Inflammatory macrophage treated with lipopolysaccharide for 1 hour (primary cell): ENCODE results near the gene RNF39.

Experiments used
- DNase-seq, 2 donors: peaks; one replicate each; pipeline ENCODE4 v3.0.0-alpha.2; 2020 to 2022

RNF39 gene

DNA sequence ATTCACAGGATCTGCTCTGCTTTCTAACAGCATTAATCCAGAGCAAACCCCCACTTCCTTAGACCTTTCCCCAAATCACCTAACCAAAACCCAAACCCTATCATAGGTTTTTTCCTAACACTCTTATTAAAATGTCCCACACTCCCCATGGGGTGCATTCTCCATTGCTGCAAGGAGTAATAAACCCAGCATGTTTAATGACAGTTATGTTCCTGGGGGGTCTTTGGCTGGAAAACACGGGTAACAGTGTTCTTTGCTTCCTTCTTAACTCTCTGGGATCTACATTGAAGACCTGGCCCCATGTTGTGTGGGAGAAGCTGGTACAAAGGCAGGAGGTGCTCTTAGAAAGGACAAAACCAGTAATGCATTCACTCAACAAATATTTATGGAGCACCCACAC lies 21.3 kb upstream of the RNF39 start:
- no peak for DNase-seq

DNA sequence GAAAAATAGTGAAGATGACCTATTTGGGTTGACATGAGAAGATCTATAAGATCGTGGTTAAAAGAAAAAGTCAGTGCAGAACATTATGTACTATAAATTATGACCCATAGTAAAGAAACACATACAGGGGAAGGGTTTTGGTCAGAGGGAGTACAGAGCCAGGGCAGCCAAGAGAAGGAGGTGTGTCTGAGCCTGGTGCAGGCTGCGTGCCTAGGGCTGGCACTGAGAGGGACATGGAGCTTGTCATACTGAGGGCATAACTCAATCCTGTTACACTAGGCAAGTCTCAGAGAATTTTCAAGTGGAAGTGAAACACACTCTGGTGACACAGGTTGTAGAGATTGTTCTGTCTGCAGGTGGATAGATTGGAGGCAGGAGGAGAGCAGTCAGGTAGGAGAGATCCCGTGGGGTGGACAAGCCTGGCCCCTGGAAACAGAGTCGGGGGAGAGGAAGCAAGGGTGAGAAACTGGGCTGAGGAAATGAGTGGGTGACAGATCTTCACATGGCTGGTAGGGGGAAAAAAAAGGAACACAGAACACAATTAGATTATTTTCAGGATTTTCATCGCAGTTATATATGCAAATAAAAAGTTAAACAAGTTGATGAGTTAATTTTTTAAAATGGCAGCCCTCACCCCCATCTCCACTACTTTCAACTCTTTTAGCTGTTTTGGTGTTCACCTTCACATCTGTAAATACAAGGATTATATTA lies 18.5 kb upstream of the RNF39 start:
- DNase-seq, result peak; percentile 51 to 77

DNA sequence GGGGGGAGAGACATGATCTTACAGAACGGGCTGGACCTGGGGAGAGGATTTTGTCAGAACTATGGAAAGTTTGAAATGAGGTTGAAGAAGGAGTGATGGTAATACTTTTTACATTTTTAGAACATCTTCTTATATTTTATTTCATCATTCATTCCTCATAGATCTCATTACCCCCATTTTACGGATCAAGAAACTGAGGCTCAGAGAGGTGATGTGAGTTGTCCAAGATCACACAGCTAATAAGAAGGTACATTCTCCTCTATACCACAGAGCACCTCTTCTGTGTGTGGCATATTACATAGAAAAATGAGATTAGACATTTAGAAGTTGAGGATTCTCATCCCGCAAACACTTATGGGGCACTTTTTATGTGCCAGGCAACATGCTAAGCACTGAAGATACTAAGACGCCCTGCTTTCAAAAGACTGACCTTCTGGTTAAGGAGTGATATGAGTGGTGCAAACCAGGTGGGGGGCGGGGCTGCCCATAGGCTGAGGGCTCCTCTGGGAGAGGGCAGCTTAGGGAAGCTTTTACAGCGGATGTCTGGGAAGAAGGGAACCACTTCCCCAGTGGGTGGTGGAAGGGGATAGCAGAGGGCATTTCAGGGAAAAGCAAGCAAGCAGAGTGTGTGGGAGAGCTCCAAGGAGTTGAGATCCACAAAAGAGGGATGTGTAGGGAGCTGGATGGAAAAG lies 17.4 kb upstream of the RNF39 start:
- no peak for DNase-seq

DNA sequence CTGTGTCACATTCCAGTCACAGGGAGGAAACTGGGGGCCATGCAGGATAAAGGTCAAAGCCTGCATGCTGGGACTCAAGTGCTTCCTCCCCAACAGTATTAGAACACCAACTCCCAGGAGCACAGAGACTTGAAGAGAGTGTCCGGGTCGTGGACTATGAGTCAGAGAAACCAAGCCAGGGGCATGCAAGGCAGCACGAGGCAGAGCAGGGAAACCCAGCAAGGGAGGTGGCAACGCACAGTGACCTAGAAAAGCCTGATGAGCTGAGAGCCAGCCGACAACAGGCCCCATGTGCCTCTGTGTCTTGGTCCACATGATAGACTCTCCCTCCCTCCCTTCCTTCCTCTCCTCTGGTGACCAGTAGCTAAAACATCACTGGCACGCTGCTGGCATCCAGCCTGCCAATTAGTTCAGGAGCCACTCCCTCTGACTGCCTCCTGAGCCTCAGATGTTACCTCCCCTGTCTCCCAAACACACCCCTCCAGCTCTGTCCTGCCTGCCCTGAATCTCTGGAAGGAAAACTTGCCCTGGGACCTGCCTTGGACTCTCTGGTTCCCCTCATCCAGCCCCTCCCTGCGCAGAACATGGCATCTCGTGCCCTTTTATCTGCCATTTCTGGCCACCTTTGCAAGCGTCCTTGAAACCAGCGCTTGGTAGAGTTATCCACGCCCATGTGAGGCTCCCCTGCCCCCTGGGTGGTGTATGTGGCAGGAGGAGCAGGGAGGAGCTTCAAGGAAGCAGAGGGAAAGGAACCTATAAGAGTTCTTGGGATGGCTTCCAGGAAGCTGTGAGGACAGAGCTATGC lies 16.2 kb upstream of the RNF39 start:
- peak; percentile 60 to 96 for DNase-seq

DNA sequence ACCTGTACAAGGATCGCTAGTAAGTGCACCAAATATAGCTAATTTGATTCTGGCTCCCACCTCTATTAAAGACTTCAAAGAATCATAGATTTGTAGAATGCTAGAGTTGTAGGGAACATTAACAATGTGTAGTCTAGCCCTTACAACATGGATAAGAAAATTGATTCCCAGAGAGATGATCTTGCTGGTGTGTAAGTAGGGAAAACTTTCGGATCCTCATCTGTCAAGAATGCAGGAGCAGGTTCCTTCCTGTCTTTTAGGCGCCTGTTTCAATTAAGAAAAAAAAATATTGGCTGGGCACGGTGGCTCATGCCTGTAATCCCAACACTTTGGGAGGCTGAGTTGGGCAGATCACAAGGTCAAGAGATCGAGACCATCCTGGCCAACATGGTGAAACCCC lies 12.3 kb upstream of the RNF39 start:
- no peak for DNase-seq

DNA sequence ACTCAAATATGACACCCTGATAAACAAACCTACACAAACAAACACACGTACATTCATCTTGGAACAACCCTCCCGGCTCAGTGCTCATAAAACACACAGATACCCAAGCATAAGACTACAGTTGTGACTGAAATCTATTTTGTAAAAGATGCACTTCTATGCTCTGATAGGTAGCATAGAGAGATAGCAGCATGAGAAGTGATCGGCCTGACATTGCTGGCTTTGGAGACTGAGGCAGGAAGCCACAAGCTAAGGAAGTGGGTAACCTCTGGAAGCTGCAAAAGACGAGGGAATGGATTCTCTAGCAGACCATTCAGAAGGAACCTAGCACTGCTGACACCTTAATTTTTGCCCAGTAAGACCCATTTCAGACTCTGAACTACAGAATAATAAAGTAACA lies 1.6 kb upstream of the RNF39 start:
- DNase-seq, result no peak

DNA sequence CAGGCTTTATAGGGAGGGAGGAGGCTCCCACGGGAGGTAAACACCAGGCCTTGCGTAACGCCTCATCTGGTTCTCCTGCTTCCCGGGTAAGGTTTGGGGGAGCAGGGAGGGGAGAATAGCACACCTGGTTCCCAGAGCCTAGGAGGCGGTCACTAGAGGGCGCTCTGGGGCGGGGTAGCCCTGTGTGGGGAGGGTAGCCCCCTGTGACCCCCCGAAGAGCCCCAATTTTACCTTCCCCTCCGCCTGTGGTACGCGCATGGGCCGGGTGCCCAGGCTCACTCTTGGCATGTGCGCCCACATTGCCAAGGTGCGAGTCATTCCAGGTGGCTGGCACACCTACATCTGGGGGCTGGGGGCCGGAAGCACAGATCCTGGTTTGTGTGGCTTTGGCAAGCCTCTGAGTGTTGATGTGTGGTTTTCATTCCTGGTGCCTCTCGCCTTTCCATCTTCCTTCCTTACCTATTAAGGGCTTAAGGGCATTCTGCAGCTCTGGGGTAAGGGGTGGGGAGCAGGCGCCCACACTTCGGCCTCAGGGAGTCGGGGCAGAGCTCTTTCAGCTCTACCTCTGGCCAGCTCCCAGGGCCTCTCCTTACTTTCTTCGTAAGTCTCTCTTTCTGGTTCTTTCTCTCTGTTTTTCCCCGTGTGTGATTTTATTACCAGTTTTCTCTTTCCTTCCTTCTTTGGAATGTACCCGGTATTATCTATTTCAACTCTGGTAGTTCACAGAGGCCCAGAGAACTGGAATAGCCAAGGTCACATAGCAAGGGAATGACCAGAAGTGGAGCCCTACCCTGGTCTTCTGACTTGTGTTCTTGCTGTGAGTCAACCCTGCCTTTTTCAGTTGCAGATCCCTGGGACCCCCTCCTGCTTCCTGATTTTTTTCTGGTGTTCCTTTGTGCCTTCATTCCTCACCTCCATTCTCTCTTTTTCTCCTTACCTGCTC lies 492 bp upstream of the RNF39 start:
- no peak for DNase-seq

DNA sequence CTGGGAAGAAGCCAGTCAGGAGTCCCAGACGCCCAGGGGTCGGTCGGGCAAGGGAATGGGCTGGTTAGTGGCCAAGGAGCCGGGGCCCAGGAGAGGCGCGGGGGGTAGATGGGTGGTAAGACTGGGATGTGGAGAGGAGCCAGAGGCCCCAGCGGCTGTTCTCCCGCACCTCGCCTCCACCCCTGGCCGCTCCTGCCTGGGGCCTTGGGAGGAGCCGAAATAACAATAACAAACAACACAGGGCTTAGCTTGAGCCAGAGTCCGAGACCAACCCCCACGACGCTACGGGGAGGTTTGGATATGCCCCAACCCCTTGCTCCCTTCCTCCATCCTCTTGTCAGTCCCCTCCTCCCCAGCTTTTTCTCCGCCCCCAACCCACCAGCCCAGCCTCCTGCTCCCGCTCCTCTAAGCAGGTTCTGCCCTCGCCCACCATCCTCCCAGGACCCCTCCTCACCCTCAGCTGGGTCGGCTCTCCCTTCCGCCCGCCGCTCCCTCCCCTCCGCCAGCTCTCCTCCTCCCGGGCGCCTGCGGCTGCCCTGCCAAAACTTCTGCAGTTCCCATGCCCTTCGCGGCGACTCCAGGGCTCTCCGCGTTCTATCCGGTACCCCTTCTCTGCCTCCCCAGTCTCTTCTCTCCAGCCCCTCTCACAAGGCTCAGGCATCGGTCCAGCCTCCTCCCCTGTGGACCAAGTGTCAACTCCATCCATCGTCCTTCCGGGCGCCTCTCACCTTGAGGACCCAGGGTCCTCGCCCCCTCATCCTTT lies 1.1 kb downstream of the RNF39 start:
- DNase-seq, result no peak

DNA sequence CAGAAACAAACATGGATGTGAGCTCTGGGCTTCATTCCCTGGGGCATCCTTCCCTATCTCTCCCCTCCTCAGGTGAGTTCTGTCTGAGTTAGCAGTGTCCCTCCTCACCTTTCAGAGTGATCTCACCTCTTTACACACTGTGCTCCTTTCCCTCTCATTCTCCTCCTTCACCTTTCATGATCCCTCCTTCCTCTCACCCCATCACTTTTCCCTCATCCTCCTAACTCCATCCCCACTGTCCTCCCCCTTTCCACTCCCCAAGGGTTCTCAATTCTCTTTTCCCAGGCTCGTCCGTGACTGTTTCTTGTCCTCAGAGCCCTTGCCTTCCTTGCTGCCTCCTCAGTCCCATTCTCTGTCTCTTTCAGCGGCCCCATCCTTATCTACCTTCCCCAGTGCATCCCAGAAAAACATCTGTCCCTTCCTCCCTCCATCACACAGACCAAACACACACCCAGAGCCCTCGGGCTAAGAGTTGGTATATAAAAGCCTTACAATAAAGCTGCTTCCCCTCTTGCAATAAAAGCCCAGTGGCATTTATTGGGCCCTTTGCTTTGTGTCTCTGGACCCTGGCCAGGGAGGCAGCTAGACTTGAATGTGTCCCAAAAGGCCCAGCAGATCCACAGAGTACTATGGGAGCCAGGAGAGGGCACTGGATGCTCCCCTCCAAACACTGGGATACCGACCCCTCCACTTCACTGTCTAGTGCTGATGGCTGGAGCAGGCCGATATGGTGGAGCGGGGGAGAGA lies 1.9 kb downstream of the RNF39 start:
- DNase-seq, result no peak

DNA sequence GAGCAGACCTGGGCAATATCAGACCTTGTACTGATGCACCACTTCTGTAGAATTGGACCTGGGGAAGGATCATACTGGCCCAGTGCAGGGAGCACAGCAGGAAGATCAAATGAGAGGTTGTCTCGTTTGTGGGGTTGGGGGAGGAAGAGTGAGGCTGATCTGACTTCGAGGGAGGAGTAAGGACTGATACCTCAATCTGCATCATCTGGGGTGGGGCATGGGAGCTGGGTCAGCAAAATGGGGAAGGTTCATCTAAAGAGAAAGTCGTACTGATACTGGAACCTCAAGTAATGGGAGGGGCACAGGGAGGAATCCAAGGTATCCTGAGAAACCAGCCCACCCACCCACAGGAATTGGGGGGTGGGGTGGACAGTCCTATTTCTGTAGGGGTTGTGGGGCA lies 3.7 kb downstream of the RNF39 start:
- DNase-seq, result no peak

DNA sequence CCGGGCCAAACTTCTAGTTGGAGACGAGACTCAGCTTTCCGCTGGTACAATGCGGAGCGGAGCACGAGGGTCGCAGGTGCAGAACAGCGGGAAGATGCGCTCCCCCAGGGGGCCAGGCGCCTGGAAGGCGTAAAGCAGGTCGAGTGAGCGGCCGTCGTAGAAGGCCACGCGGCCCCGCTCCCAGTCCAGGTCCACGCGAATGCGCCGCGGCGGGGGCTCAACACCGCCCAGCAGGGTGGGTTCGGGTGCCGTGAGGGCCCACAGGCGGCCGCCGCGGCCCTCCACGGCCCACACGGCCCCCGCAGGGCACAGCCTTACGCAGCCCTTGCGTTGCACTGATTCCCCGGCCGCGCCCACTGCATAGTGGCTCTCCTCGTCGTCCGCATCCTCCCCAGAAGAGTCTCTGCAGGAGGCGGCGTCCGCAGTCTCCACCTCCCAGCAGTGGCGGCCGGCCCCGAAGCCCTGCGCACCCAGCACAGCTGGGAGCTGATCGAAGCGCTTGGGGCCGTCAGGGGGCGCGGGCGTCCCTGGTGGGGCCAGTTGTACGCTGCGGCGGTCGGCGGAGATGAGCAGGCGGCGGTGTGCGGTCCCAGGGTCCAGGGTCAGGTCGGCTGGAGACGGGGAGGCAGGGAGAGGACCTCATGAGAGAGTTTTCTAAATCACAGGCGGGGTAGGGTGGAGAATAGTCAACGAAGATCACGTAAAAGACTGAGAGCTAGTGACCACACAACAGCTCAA lies 4.3 kb downstream of the RNF39 start:
- no peak for DNase-seq

DNA sequence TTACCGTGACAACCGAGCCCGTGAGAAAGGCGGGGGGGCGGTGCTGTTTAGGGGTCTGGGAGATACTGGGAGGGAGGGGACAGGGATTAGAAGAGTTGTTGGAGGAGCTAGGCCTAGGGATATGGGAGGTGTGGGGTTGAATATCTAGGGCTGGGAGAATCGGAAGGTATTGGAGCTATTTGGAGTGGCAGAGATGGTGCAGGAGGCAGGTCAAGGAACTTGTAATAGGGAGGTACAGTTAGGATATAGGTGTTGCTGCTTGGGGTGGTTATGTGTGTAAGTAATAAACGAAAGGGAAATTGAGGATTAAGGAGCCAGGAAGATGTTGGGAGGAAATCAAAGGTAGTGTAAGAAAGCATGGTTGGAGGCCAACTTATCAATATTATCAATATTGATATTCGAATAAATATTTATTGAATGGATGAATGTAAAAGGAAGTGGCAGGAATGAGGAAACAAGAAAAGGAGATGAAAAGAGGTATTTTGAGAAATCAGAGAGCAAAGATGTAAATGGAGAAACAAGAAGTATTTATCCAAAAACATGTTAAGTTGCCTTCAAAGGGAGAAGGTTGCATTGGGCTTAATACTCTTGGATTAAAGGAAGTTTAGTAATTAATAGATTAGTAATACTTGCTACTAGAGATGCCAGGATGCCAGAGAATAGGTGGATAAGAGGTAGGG lies 8.0 kb downstream of the RNF39 start:
- DNase-seq, result no peak

DNA sequence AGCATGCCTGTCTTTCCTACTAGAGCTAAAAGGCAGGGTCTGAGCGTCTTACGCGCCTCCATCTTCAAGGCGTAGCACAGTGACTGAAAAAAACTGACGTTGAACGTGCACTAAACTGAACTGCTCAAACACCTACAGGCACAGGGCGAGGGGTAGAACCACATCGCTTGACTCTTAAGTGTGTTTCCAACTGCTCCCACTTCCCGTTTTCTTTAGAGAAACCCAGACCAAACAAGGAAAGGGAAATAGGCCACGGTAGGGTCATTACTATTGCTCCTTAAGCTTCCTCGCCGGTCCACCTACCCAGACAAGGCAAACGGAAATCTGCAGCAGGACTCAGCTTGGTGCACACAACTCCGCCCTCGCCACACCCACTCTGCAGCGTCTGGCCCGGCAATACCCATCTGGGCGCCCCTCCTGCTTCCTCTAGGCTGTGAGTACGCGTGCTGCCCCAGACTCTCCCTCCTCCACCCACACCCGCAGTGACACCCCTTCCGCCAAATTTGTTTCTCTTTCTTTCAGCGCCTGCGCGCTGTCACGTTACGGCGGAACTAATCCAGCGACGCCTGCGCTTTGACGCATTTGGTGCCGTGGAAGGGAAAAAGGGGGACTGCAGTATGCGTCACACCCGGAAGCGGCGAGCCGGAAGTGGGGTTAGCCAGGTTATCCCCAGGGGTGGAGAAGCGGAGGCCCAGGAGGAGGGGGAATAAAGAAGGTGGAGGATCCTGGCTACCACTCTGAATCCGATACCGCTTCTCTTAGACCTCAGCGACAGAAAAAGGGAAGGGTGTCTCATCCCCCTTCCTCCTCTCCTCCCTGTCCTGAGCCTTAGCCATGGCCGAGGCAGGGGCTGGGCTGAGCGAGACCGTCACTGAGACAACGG lies 8.8 kb downstream of the RNF39 start, which contains the start of gene PPP1R11:
TSS of gene PPP1R11 (plus strand) at position 622 of the 883 bp plus-strand sequence. CDS start at position 835, 213 bp downstream.
- DNase-seq, result peak; percentile 98 to 100

DNA sequence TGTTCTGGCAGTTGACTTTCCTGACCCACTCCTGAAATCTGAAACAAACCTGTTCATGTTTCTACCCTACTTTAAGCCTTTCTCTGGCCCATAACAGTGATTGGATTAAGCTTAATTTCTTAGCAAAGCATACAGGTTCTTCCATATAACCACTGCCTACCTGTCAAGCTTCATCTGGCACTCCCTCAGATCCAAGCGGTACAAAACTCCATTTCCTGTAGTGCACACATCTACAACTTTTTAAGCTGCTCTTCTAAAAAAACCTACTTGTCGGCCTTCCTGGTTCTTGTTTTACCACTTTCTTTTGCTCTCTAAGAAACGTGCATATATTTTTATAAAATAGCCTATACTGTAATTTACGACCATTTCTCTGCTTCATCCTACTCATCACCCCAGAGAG lies 9.5 kb downstream of the RNF39 start:
- no peak for DNase-seq

DNA sequence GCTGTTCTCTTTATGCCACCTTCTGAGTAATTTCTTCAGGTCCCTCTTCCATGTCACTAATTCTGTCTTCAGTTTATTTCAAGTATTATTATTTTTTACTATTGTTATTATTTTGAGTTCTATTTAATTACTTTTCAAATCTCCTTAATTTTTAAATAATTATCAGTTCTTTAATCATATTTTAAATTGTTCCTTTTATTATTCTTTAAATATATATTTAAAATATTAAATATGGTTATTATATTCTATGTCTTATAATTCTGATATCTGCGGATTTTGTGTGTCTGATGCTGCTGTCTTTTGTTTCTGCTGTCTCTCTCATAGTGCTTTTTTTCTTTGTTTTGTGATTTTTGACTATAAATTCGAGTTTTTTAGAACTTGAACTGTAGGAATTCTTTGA lies 12.3 kb downstream of the RNF39 start:
- DNase-seq, result no peak

DNA sequence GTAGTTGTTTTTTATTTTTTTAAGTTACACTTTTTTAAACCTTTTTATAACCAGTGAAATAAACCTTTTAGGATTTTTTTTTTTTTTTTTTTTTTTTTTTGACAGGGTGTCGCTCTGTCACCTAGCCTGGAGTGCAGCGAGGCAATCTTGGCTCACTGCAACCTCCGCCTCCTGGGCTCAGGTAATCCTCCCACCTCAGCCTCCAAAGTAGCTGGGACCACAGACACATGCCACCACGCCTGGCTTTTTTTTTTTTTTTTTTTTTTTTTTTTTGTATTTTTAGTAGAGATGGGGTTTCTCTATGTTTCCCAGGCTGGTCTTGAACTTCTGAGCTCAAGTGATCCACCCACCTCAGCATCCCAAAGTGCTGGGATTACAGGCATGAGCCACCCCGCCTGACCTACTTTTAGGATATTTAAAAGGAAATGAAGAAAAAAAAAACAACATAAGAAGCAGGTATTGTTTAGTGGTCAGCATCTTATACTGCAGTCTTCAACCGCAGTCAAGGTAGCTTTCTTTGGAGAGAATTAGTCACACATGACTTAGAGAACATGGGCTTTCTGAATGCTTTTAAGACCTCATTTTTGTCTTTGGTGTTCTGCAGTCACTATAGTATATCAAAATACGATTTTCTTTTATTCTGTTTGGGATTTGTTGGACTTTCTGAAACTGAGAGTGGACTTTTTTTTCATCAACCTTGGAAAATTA lies 12.9 kb downstream of the RNF39 start:
- DNase-seq, result no peak

DNA sequence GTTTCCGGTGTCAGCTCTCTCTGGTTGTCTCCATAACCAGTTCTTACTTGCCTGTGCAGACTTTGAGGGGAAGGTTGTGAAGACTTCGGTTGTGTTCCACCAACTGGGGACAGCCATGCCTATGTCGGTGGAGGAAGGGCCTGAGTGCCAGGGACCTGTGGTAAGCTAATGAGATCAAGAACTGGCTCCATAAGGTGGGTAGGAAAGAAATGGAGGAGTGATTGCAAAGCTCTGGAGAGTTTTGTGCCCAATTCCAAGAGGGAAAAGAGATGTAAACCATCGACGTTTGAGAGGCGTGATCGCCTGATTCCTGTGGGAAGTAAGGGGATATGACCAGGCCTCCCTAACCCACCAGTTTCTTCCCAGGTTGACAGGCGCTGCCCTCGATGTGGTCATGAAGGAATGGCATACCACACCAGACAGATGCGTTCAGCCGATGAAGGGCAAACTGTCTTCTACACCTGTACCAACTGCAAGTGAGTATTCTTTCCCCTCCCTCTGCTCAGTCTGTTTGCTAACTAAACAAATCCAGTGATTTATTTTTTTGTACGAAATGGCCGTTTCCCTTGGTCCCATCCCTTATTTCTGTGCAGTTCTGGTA lies 13.6 kb downstream of the RNF39 start:
- no peak for DNase-seq
